BLaER1 treated with 17β-estradiol and CSF1 and Interleukin-3, amounts not matched to agents 10 nM and 100 nM (cell line): ENCODE results near the gene ZNF747.
A peak's percentile ranks its signal among the peaks of the same experiment; 100 is the strongest.

ENCODE experiments used
- H3K27ac ChIP-seq, 11 experiments: shearing (Covaris generic); formaldehyde crosslinking; 2 replicates each; pipeline ENCODE4 v1.8.1; 2022
- H3K27me3 ChIP-seq, 11 experiments: shearing (Covaris generic); formaldehyde crosslinking; 2 replicates each; pipeline ENCODE4 v1.8.1; 2022
- H3K36me3 ChIP-seq, 11 experiments: shearing (Covaris generic); formaldehyde crosslinking; 2 replicates each; pipeline ENCODE4 v1.8.1; 2022
- H3K4me1 ChIP-seq, 10 experiments: shearing (Covaris generic); formaldehyde crosslinking; 2 replicates each; pipeline ENCODE4 v1.8.1; 2022
- H3K4me2 ChIP-seq, 11 experiments: shearing (Covaris generic); formaldehyde crosslinking; 2 replicates each; pipeline ENCODE4 v1.8.1; 2022
- H3K4me3 ChIP-seq, 10 experiments: shearing (Covaris generic); formaldehyde crosslinking; 2 replicates each; pipeline ENCODE4 v1.8.1; 2022
- H3K9ac ChIP-seq, 11 experiments: shearing (Covaris generic); formaldehyde crosslinking; 2 replicates each; pipeline ENCODE4 v1.8.1; 2022
- H3K9me3 ChIP-seq, 11 experiments: shearing (Covaris generic); formaldehyde crosslinking; replicated peaks in 1 of 11; 2 replicates each; pipeline ENCODE4 v1.8.1; 2022
- H4K20me1 ChIP-seq, 11 experiments: shearing (Covaris generic); formaldehyde crosslinking; 2 replicates each; pipeline ENCODE4 v1.8.1; 2022
- Cebpa-rat ChIP-seq, 11 experiments: shearing (Covaris generic); IDR thresholded peaks; 2 replicates each; pipeline ENCODE4 v1.8.1; 2022

ZNF747 gene

DNA sequence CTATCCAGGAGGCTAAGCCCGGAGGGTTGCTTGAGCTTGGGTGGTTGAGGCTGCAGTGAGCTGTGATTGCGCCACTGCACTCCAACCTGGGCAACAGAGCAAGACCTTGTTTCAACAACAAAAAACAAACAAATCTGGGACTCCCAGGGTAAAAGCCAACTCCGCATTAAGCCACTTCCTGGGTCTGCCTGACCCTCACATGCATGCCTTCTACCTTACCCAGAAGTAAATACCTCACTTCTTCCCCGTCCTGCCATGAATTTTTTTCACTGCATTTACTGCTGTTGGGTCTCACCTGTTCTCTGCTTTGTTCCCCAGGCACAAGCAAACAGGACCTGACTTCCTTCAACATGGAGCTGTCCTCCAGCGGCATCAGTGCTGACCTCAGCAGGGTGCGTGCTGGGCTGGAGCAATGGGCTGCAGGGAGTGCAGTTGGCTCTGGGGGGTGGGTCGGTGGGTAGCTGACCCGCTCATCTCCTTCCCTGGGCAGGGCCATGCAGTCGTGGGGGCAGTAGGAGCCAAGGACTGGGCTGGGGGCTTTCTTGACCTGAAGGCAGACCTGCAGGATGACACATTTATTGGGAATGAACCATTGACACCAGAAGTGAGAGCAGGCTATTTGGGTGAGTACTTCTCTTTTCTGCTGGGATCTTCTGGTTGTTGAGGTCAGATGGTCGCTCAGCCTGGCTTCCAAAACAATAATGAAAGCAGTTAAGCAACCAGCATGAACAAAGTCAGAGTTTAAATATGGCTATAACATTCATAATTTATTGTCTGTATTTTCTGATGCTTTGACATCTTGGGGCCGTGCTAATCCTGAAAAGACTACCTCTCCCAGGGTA, 45.7 kb downstream of the ZNF747 start:
- Histone ChIP-seq H3K4me2 (peak overlapping the region in 4 of 11 experiments; percentile 26 to 57 (median 38); a peak in 8 of 22 replicates), H3K9me3 (no peaks in the 10 kb centered on the region), H3K4me1 (peaks cover 7 to 55% (median 37%) of the 10 kb centered on the region in 10 experiments; a peak in 18 of 20 replicates), H3K4me3 (no peak overlapping the region), H3K36me3 (peaks cover 0 to 95% (median 0%) of the 10 kb centered on the region in 11 experiments; a peak in 10 of 22 replicates), H4K20me1 (peaks cover 0 to 42% (median 0%) of the 10 kb centered on the region in 11 experiments; a peak in 4 of 22 replicates), H3K27me3 (no peaks in the 10 kb centered on the region), H3K27ac (no peak overlapping the region), H3K9ac (no peak overlapping the region)
- no peak for TF ChIP-seq Cebpa-rat (IDR thresholded peaks at IDR 0.05)

DNA sequence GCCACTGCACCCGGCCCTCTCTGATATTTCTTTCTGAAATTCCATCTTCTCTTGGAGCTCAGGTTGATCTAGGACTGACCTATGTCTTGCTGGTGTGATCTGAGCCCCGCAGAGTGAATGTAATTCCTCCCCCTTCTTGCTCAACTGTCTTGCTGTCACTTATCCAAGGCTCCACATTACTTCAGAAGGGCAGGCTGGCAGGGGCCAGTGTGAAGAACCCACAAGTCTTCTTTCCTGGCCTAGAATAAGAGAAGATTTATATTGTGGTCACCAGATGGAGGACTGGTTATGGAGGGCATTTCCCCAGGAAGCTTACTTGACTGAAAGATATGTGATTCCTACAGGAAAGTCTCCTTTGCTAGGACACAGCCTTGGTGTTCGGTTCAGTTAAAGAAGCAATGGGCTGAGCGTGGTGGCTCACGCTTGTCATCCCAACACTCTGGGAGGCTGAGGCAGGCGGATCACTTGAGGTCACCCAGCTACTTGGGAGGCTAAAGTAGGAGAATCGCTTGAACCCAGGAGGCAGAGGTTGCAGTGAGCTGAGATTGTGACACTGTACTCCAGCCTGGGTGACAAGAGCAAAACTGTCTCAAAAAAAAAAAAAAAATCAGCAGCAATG, 48.7 kb downstream of the ZNF747 start:
- TF ChIP-seq Cebpa-rat (IDR thresholded peaks at IDR 0.05) = no peak

GRCh38 chr16:30484887-30485286, 49.8 kb downstream of the ZNF747 start:
- Histone ChIP-seq H3K4me3 (no peak overlapping the region), H3K27me3 (no peaks in the 10 kb centered on the region), H3K27ac (no peak overlapping the region), H4K20me1 (peaks cover 0 to 39% (median 0%) of the 10 kb centered on the region in 11 experiments; a peak in 4 of 22 replicates), H3K9ac (0 out of 22 replicates have a peak overlapping the region, but pooled peaks of 1 of the 11 experiments have one; percentile 10), H3K36me3 (peaks cover 0 to 98% (median 0%) of the 10 kb centered on the region in 11 experiments; a peak in 10 of 22 replicates), H3K9me3 (no peaks in the 10 kb centered on the region), H3K4me1 (peaks cover 7 to 45% (median 20%) of the 10 kb centered on the region in 10 experiments; a peak in 17 of 20 replicates), H3K4me2 (peak overlapping the region in 6 of 11 experiments; percentile 18 to 33 (median 22); a peak in 9 of 22 replicates)
- no peak for TF ChIP-seq Cebpa-rat (IDR thresholded peaks at IDR 0.05)

More for the DNA sequence above, 48.7 kb downstream of the ZNF747 start:
- Histone ChIP-seq H3K27ac (no peak overlapping the region), H3K4me3 (no peak overlapping the region), H3K9me3 (no peaks in the 10 kb centered on the region), H3K9ac (no peak overlapping the region), H3K27me3 (no peaks in the 10 kb centered on the region), H3K36me3 (peaks cover 0 to 98% (median 0%) of the 10 kb centered on the region in 11 experiments; a peak in 10 of 22 replicates), H4K20me1 (peaks cover 0 to 39% (median 0%) of the 10 kb centered on the region in 11 experiments; a peak in 4 of 22 replicates), H3K4me1 (peaks cover 7 to 46% (median 20%) of the 10 kb centered on the region in 10 experiments; a peak in 17 of 20 replicates), H3K4me2 (peak overlapping the region in 1 of 11 experiments; percentile 30; a peak in 2 of 22 replicates)

- no peak overlapping the region for H3K4me2 ChIP-seq
- H3K4me3 ChIP-seq = no peak overlapping the region
- H3K9me3 ChIP-seq = no peaks in the 10 kb centered on the region
- peaks cover 0 to 9% (median 0%) of the 10 kb centered on the region in 11 experiments; a peak in 5 of 22 replicates for H3K27me3 ChIP-seq
- H3K4me1 ChIP-seq = peaks cover 7 to 49% (median 19%) of the 10 kb centered on the region in 10 experiments; a peak in 16 of 20 replicates
- no peak for TF ChIP-seq Cebpa-rat (IDR thresholded peaks at IDR 0.05)
- peaks cover 0 to 87% (median 0%) of the 10 kb centered on the region in 11 experiments; a peak in 10 of 22 replicates for H3K36me3 ChIP-seq
- no peak overlapping the region for H3K9ac ChIP-seq
- H4K20me1 ChIP-seq = peaks cover 0 to 36% (median 0%) of the 10 kb centered on the region in 11 experiments; a peak in 4 of 22 replicates
- H3K27ac ChIP-seq = no peak overlapping the region
Measured at GRCh38 chr16:30482366-30482765, 52.3 kb downstream of the ZNF747 start.

- H3K27ac ChIP-seq = no peak overlapping the region
- peaks cover 0 to 15% (median 5%) of the 10 kb centered on the region in 11 experiments; a peak in 7 of 22 replicates for H3K27me3 ChIP-seq
- H4K20me1 ChIP-seq = peaks cover 0 to 27% (median 0%) of the 10 kb centered on the region in 11 experiments; a peak in 3 of 22 replicates
- no peak overlapping the region for H3K4me2 ChIP-seq
- H3K4me1 ChIP-seq = peaks cover 7 to 59% (median 19%) of the 10 kb centered on the region in 10 experiments; a peak in 16 of 20 replicates
- H3K36me3 ChIP-seq = peaks cover 0 to 87% (median 0%) of the 10 kb centered on the region in 11 experiments; a peak in 10 of 22 replicates
- no peak overlapping the region for H3K4me3 ChIP-seq
- H3K9ac ChIP-seq = no peak overlapping the region
- no peaks in the 10 kb centered on the region for H3K9me3 ChIP-seq
- no peak for TF ChIP-seq Cebpa-rat (IDR thresholded peaks at IDR 0.05)
Measured at GRCh38 chr16:30481381-30481780, 53.3 kb downstream of the ZNF747 start.
